ENCODE measurements around the gene TNFRSF21.
"Not testable (repeated sequence)": the region's sequence is repeated elsewhere in the genome, so short reads cannot be mapped to it uniquely, and the experiment has no call there.

The TNFRSF21 gene, protein sequence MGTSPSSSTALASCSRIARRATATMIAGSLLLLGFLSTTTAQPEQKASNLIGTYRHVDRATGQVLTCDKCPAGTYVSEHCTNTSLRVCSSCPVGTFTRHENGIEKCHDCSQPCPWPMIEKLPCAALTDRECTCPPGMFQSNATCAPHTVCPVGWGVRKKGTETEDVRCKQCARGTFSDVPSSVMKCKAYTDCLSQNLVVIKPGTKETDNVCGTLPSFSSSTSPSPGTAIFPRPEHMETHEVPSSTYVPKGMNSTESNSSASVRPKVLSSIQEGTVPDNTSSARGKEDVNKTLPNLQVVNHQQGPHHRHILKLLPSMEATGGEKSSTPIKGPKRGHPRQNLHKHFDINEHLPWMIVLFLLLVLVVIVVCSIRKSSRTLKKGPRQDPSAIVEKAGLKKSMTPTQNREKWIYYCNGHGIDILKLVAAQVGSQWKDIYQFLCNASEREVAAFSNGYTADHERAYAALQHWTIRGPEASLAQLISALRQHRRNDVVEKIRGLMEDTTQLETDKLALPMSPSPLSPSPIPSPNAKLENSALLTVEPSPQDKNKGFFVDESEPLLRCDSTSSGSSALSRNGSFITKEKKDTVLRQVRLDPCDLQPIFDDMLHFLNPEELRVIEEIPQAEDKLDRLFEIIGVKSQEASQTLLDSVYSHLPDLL

DNA sequence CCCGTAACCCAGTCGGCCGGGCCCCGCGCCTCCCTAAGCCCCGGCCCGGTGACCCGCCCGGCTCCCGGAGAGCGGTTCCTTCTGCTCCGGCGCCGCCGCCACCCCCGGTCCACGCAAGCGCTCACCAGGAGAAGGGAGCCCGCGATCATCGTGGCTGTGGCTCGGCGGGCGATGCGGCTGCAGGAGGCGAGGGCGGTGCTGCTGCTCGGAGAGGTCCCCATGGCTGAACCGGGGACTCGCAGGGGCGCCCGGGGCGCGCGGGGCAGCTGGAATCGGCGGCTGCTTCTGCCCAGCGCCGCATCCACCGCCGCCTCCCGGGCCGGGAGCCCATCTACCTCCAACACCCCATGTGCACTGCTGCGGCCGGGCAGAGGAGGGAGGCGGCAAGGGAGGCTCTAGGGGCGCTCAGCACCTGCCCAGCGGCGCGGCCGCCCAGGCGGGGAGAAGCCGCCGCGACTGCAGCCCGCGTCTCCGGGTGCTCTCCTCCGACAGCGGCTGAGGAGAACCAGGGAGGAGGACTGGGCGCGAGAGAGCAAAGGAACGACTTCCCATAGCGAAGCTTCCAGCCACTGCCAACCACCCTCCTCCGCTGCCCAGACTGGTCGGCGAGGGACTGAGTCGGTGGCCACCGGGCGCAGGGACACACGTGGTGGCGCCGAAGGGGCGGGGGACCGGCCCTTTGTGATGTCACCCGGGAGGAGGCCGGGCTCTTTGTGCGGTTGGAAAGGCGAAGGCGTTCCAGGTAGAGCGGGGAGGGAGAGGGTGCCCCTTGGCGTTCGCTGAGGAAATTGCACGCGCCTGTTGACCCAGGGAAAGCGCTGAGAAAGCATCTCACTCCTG lies at the start of gene TNFRSF21:
TNFRSF21 (minus strand) TSS at position 615 of the 840 bp plus-strand sequence; CDS start at position 221, 394 bp downstream.
- peak; percentile 13 to 51 for DNase-seq (ENCODE audit: low read depth in 2 of 2, low spot score in 1 of 2)

GRCh38 chr6:47358440-47359225 lies 48.9 kb upstream of the TNFRSF21 start:
- DNase-seq (ENCODE audit: low read depth in 2 of 2, low spot score in 1 of 2) = no peak

DNA sequence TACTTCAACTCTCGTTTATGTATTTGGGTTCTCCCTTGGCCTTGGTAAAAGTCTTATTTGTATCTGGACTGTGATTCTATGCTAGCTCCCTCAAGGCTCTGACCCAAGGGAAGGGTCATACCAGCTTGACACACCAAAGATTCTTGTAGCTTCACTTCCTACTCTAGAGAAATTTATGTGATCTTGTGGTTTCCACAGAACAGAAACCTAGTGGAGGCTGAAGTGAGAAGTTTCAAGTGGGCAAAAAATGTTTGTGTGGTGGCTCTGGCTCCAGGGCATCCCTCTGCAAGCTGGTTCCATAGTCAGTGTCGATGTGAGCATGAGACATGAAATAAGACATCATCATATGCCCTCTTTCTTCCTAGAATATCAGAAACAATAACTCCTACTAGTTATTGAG lies 48.1 kb upstream of the TNFRSF21 start:
- DNase-seq (ENCODE audit: low read depth in 2 of 2, low spot score in 1 of 2) = no peak

GRCh38 chr6:47355496-47355895 lies 45.8 kb upstream of the TNFRSF21 start:
- DNase-seq (ENCODE audit: low read depth in 2 of 2, low spot score in 1 of 2) = no peak

DNA sequence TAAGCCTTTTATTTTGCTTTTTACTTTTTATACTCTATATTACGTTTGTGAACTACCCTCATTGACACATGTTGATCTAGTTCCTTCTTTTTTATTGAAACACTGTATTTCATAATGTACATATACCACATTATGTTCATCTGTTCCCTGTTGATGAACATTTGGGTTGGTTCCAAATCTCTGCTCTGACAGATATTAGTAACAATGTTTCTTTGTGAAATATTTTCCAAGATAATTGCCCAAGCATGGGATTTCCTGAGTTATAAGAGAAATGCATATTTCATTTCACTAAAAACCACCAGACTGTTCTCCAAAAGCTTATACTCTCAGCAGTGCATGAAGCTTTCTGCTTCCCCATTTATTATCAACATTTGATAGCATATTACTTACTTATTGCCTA lies 44.2 kb upstream of the TNFRSF21 start:
- DNase-seq (ENCODE audit: low read depth in 2 of 2, low spot score in 1 of 2) = no peak

- no peak for DNase-seq (ENCODE audit: low read depth in 2 of 2, low spot score in 1 of 2)
Measured at GRCh38 chr6:47352966-47353365, 43.3 kb upstream of the TNFRSF21 start.

- DNase-seq (ENCODE audit: low read depth in 2 of 2, low spot score in 1 of 2) = no peak
Measured at GRCh38 chr6:47352194-47352920, 42.7 kb upstream of the TNFRSF21 start.

DNA sequence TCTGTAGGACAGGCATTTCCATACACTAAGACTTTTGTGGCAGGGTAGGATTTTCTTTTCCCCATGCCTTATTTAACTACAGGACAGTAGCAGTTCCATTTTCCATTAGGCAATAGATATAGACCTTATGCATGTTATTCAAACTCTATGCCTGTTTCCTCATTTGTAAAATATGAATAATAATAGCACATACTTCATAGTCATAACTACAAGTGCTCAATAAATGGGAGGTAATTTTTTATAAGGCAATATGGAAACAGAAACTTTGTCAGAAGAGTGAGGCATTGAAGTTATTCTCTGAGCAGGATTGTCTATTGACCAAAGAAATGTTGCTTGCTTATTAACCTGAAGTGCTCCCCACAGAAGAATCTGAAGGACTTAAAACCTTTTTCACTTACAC lies 41.9 kb upstream of the TNFRSF21 start:
- no peak for DNase-seq (ENCODE audit: low read depth in 2 of 2, low spot score in 1 of 2)

GRCh38 chr6:47349931-47350330 lies 40.2 kb upstream of the TNFRSF21 start:
- no peak for DNase-seq (ENCODE audit: low read depth in 2 of 2, low spot score in 1 of 2)

DNA sequence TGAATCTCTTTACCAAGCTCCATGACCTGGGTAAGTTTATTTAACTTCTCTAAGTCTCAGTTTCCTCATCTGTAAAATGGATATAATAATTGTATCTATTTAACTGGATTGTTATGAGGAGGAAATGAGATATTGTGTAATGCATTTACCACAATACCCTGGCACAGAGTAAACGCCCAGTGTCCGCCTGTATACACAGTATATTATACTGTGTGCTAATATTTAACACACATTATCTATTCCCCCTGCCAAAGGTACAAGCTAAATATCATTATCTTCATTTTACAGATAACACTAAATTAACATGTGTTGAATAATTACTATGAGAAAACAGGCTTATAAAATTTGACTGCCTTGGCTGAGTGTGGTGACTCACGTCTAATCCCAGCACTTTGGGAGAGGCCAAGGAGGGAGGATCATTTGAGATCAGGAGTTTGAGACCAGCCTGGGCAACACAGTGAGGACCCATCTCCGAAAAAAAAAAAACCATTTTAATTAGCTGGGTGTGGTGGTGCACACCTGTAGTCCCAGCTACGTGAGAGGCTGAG lies 38.7 kb upstream of the TNFRSF21 start:
- no peak for DNase-seq (ENCODE audit: low read depth in 2 of 2, low spot score in 1 of 2)

DNA sequence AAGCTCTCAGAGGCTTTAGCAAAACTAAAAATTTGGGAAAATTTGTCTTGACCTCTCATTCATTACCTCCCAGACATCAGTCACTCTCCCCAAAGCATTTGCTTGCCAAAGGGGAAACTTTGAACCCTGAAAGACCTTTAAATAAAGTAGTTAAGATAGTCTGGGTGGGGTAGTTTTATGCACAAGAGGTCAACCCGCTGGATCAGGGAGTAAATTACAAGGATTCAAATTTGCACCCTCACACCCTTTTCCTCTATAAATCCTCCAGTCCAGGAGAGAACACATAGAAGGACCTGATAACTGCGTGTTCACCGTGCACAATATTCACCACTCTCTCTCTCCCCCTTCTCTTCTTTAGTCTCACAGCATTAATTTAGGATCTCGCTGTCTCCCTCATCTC lies 36.1 kb upstream of the TNFRSF21 start:
- no peak for DNase-seq (ENCODE audit: low read depth in 2 of 2, low spot score in 1 of 2)

DNA sequence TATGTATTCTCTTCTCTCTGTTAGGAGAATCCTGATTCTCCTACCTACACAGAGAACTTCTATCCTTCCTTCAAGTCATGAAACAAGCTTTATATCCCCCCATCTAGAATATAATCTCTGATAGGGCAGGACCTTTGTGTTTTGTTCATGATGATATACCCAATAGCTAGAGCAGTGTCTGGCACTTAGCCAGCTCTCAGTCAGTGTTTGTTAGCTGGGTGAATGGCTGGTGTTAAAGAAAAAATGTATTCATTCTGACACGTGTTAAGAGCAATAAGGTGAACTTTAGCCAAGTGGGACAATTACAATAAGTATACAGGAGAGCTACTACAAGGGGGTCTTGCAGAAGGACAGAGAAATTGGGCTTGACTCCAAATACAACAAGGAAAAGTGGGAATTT lies 34.3 kb upstream of the TNFRSF21 start:
- no peak for DNase-seq (ENCODE audit: low read depth in 2 of 2, low spot score in 1 of 2)

- DNase-seq (ENCODE audit: low read depth in 2 of 2, low spot score in 1 of 2) = no peak
Measured at GRCh38 chr6:47343600-47343999, 33.9 kb upstream of the TNFRSF21 start.

GRCh38 chr6:47342824-47343223 lies 33.1 kb upstream of the TNFRSF21 start:
- no peak for DNase-seq (ENCODE audit: low read depth in 2 of 2, low spot score in 1 of 2)

GRCh38 chr6:47337519-47337918 lies 27.8 kb upstream of the TNFRSF21 start:
- DNase-seq (ENCODE audit: low read depth in 2 of 2, low spot score in 1 of 2) = no peak

- no peak for DNase-seq (ENCODE audit: low read depth in 2 of 2, low spot score in 1 of 2)
Measured at GRCh38 chr6:47336334-47336733, 26.6 kb upstream of the TNFRSF21 start.

DNA sequence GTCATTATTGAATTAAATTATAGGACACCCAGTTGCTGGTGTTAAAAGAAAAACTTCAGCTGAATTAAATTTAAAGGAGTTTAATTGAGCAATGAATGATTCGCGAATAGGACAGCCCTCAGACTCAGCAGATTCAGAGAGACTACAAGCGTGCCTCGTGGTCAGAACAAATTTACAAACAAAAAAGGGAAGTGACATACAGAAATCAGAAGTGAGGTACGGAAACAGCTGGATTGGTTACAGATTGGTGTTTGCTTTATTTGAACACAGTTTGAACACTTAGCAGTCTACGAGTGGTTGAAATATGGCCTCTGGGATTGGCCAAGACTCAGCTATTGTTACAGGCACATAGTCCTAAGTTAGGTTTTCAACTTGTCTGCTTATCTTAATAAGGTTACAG lies 25.8 kb upstream of the TNFRSF21 start:
- DNase-seq (ENCODE audit: low read depth in 2 of 2, low spot score in 1 of 2) = no peak

DNA sequence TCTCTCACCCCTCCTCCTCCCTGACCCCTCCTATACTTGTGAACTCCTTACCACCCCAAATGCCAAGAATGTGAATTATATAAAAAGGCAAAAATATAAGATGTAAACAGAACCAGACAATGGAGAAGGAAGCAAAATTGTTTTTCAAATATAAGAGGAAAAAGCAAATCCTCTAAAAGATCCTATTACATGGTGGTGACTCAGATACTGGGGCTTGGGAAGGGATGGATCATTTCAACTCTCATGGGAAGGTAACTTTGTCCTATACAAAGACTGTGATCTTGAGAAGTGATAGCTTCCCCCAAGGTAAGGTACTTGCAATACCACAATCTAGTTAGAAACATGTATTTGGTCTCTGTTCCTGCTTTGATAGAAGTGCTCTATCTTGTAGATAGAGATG lies 24.6 kb upstream of the TNFRSF21 start:
- DNase-seq (ENCODE audit: low read depth in 2 of 2, low spot score in 1 of 2) = no peak

GRCh38 chr6:47328606-47329005 lies 18.9 kb upstream of the TNFRSF21 start:
- not testable (repeated sequence) for DNase-seq (ENCODE audit: low read depth in 2 of 2, low spot score in 1 of 2)

DNA sequence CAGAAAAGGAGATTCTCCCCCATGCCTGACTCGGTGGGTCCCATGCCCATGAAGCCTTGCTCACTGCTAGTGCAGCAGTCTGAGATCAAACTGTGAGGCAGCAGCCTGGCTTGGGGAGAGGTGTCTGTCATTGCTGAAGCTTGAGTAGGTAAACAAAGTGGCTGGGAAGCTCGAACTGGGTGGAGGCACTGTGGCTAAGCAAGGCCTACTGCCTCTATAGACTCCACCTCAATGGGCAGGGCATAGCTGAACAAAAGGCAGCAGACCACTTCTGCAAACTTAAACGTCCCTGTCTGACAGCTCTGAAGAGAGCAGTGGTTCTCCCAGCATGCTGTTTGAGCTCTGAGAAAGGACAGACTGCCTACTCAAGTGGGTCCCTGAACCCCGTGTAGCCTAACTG lies 18.4 kb upstream of the TNFRSF21 start:
- DNase-seq (ENCODE audit: low read depth in 2 of 2, low spot score in 1 of 2) = not testable (repeated sequence)

Measured in stimulated activated CD8-positive, alpha-beta memory T cell treated with anti-CD3 and anti-CD28 coated beads, Interleukin-4, amount 100 ng/mL, for 1 hour (primary cell).